Uterus (tissue), 2 donors: ENCODE data around the gene GOLGA8R.
"Not testable (repeated sequence)": the region's sequence is repeated elsewhere in the genome, so short reads cannot be mapped to it uniquely, and the experiment has no call there.

Experiments
- POLR2A ChIP-seq, 2 donors: fragments of 450-650 bp; IDR thresholded peaks; one replicate each; pipeline ENCODE4 v1.6.1; 2016; ENCODE audit warnings: antibody characterized with exemption in 2 of 2, mild to moderate bottlenecking in 1 of 2, moderate library complexity in 1 of 2
- TF ChIP-seq, protein P1 (sequence below), 4 experiments: fragments of 200-600 bp in 2 of 4; fragments of 450-650 bp in 2 of 4; sonication (generic) in 2 of 4; IDR thresholded peaks; one replicate each; pipeline ENCODE4 v1.5.1; 2016 to 2019; ENCODE audit warnings: antibody characterized with exemption in 4 of 4, mild to moderate bottlenecking in 2 of 4, moderate library complexity in 1 of 4

DNA sequence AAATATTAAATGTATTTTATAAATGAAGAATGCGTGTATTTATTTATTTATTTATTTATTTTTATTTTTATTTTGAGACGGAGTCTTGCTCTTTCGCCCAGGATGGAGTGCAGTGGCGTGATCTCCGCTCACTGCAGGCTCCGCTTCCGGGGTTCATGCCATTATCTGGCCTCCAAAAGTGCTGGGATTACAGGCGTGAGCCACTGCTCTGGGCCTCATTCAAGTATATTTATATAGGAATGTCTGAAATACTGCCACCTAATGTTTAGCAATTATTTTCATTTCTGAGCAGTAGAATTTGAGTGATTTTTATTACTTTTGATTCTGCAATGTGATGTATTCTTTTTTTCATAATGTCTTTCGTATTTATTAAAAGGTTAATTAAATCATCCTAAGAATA lies 48.1 kb upstream of the GOLGA8R start:
- TF ChIP-seq POLR2A (IDR thresholded peaks at IDR 0.05): not testable (repeated sequence)
- TF ChIP-seq, protein P1, sequence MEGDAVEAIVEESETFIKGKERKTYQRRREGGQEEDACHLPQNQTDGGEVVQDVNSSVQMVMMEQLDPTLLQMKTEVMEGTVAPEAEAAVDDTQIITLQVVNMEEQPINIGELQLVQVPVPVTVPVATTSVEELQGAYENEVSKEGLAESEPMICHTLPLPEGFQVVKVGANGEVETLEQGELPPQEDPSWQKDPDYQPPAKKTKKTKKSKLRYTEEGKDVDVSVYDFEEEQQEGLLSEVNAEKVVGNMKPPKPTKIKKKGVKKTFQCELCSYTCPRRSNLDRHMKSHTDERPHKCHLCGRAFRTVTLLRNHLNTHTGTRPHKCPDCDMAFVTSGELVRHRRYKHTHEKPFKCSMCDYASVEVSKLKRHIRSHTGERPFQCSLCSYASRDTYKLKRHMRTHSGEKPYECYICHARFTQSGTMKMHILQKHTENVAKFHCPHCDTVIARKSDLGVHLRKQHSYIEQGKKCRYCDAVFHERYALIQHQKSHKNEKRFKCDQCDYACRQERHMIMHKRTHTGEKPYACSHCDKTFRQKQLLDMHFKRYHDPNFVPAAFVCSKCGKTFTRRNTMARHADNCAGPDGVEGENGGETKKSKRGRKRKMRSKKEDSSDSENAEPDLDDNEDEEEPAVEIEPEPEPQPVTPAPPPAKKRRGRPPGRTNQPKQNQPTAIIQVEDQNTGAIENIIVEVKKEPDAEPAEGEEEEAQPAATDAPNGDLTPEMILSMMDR (IDR thresholded peaks at IDR 0.05): not testable (repeated sequence)
